Left hindlimb (tissue), 1 donor: ENCODE results near the gene KCTD20.

ENCODE experiments used
- DNase-seq: peaks from one replicate; pipeline ENCODE4 v3.0.0-alpha.2; 2018

Gene KCTD20

GRCh38 chr6:36499918-36500317 is 57.1 kb downstream of the KCTD20 start:
- DNase-seq, result no peak

GRCh38 chr6:36501686-36502085 is 58.9 kb downstream of the KCTD20 start:
- DNase-seq, result no peak

GRCh38 chr6:36504181-36504580 is 61.4 kb downstream of the KCTD20 start:
- no peak for DNase-seq

- no peak for DNase-seq
Measured at GRCh38 chr6:36504982-36505381, 62.2 kb downstream of the KCTD20 start.

- DNase-seq, result no peak
Measured at GRCh38 chr6:36505744-36506534, 63.1 kb downstream of the KCTD20 start.

GRCh38 chr6:36506611-36507010 is 63.8 kb downstream of the KCTD20 start:
- no peak for DNase-seq

- no peak for DNase-seq
Measured at GRCh38 chr6:36508532-36508931, 65.7 kb downstream of the KCTD20 start.

GRCh38 chr6:36510365-36510764 is 67.6 kb downstream of the KCTD20 start:
- no peak for DNase-seq

GRCh38 chr6:36514554-36515456 is 72.0 kb downstream of the KCTD20 start:
- DNase-seq, result no peak

GRCh38 chr6:36515844-36516243 is 73.0 kb downstream of the KCTD20 start:
- no peak for DNase-seq

- DNase-seq, result no peak
Measured at GRCh38 chr6:36516559-36516958, 73.8 kb downstream of the KCTD20 start.

- DNase-seq, result no peak
Measured at GRCh38 chr6:36516988-36517387, 74.2 kb downstream of the KCTD20 start.

GRCh38 chr6:36517408-36517807 is 74.6 kb downstream of the KCTD20 start:
- DNase-seq, result no peak

GRCh38 chr6:36519352-36519751 is 76.6 kb downstream of the KCTD20 start:
- DNase-seq, result no peak

- no peak for DNase-seq
Measured at GRCh38 chr6:36523451-36523850, 80.7 kb downstream of the KCTD20 start.

GRCh38 chr6:36523936-36524499 is 81.2 kb downstream of the KCTD20 start:
- no peak for DNase-seq

GRCh38 chr6:36524871-36525270 is 82.1 kb downstream of the KCTD20 start:
- DNase-seq, result no peak

GRCh38 chr6:36525346-36525745 is 82.5 kb downstream of the KCTD20 start:
- DNase-seq, result no peak

- no peak for DNase-seq
Measured at GRCh38 chr6:36526066-36526465, 83.3 kb downstream of the KCTD20 start.

GRCh38 chr6:36533321-36533720 is 90.5 kb downstream of the KCTD20 start:
- DNase-seq, result no peak

- DNase-seq, result no peak
Measured at GRCh38 chr6:36536873-36537547, 94.2 kb downstream of the KCTD20 start.

GRCh38 chr6:36539814-36540568 is 97.2 kb downstream of the KCTD20 start:
- DNase-seq, result no peak
